Hematopoietic multipotent progenitor cell treated with erythropoietin and hydrocortisone succinate and interleukin-3 and kit ligand, for 6 days (in vitro differentiated cells): ENCODE results near the gene HAGHL.
A peak's percentile ranks its signal among the peaks of the same experiment; 100 is the strongest.
"Not testable (repeated sequence)": the region's sequence is repeated elsewhere in the genome, so short reads cannot be mapped to it uniquely, and the experiment has no call there.

Source experiments
- DNase-seq: peaks from one replicate; pipeline ENCODE4 v3.0.0-alpha.2; 2015

Gene HAGHL

DNA sequence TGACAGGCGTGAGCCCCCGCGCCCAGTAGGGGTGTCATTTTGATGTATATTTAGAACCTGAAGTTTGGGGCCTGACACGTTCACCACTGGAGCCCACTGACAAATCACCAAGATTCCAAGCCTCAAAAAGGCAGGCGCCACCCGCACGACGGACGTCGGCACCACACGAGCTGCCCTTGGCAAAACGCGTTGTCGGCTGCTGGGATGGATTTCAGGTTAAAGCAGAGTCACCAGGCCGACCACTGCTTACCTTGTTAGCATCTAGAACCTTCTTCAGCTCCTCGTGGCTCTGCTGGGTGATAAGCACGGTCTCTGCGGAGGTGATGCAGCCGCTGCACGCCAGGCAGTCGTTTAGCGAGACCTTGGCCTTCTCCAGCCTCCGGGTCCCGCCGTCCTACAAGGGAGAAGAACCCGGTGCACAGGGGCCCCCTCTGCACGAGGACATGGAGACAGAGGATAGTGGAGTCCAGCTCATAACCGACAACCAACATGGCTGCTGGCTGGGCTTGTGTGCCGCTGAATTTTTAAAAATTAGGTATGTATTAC, 10.1 kb downstream of the HAGHL start:
- no peak for DNase-seq

DNA sequence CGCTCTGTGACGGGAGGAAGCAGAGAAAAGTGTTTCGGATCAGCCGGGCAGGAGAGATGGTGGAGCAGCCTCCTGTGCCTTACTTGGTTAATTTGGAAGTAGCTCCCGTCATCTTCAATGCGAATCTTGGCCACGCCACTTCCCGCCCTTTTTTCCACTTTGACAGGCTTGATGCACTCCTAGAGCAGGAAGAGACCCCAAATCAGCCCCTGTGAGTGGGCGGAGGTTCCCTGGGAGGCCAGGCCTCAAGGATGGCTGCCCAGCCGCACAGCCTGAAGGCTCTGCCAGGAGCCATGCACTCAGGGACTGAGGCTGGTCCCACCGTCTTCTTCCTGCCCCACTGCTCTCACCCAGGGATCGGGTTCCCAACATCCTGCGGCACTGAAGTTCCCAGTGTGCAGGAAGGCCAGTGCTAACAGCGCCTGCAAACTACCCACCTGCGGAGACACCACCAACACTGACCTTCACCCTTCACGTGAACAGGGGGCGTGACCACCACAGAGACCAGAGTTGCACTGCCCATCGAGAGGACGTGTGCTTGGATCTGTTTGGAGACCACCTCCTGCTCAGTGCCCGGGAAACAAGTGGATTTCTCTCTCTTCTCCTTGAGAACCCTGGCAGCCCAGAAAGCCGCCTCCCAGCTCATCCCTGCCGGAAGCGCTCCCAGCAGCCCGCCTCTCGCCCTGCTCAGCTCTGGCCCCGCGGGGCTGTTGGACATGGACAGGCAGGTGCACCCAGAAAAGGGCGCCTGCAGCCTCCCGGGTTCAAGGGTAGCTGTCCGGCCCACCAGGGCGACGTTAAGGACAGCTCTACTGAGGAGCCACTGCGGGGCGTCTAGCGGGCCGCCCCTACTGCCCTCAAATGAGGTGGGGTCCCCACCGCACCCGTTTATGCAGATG, 12.9 kb downstream of the HAGHL start:
- no peak for DNase-seq

DNA sequence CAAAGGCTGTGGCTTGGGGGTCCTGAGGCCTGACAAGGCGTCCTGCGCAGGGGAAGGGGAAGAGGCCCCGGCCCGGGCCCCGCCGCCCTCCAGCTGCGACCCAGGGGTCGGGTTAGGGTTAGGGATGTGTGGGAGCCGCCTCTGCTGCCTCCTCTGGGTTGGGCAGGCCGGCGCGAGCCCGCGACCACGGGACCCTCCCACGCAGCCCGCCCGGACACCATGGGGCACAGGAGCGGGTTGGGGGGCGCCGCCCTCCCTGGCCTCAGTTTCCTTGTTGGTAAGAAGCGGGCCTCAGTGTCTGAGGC, 13.5 kb downstream of the HAGHL start:
- no peak for DNase-seq

GRCh38 chr16:740764-741505, 14.0 kb downstream of the HAGHL start, which contains the start of gene CIAO3:
Gene CIAO3 (minus strand): TSS chr16:740997. CDS start chr16:740985, 12 bp downstream.
- DNase-seq: peak; percentile 92

DNA sequence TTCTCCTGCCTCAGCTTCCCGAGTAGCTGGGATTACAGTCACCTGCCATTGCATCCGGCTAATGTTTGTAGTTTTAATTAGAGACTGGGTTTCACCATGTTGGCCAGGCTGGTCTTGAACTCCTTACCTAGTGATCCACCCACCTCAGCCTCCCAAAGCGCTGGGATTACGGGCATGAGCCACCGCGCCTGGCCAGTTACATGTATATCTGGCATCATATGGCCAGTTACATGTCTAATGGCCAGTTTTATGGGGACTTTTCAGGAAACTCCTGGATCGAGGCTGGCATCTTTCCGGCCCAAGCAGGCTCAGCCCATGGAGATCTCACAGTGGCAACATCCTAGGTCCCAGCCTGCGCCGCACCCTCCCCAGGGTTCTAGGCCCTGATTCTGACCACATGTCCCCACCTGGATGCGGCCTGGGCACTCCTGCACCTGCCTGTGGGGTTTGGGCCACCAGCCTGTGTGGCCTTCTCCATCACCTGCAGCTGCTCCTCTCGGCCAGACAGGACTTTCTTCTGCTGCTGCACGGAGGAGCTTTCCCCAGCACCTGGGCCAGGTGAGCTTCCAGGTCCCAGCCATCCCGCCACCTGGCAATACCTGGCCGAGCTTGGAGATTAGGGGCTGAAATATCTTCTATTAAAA, 15.2 kb downstream of the HAGHL start:
- DNase-seq: no peak

- peak; percentile 50 for DNase-seq
Observed at GRCh38 chr16:742894-743293, 16.0 kb downstream of the HAGHL start.

GRCh38 chr16:743794-744500, 17.0 kb downstream of the HAGHL start:
- DNase-seq: no peak

DNA sequence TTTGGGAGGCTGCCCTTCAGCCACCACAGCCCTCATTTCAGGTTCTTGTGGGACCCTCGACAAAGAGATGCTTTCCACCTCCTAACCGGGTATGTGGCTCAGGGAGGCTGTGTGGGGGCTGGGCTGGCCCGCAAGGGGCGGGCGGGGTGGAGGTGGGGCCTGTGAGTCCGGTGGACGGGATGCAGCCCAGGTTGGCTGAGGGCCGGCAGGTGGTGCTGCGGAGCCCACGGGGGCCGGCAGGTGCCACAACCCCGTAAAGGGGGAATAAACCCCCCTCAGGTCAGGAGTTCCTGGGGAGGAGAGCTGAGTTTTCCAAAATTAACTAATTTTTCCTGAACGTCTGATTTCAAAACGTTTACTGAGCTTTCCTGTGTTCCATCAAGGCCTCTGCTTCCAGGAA, 18.8 kb downstream of the HAGHL start:
- peak; percentile 37 for DNase-seq

GRCh38 chr16:746637-747036, 19.7 kb downstream of the HAGHL start:
- no peak for DNase-seq

GRCh38 chr16:747978-748746, 21.3 kb downstream of the HAGHL start:
- DNase-seq: no peak

DNA sequence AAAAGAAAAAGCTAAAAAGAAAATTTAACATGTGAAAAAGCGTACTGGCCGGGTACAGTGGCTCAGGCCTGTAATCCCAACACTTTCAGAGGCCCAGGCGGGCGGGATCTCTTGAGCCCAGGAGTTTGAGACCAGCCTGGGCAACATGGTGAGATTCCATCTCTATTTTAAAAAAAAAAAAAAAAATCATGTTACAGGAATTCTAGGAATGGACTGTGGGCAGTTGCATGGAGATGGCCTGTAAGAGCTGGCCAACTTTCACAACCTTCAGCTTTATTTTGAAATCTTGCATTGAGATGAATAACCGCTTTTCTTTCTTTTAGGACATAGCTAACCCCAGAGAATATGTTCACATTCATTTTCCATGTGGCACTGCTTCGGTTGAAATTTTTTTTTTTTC, 22.1 kb downstream of the HAGHL start:
- no peak for DNase-seq

- no peak for DNase-seq
Observed at GRCh38 chr16:750485-750884, 23.6 kb downstream of the HAGHL start.

GRCh38 chr16:751152-752006, 24.5 kb downstream of the HAGHL start:
- no peak for DNase-seq

DNA sequence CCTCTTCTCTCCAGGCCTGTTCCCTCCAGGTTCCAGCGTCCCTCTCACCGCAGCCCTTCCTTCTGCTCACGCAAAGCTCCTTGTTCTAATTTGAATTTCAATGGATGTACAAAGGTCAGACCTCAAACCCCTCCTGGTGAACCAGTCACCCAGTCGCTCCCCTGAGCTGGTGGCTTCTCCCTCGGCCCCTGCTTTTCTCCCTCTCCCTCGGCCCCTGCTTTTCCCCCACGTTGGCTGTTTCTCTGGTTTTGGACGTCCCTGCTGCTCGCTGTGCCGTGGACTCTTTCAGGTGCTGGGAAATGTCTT, 25.1 kb downstream of the HAGHL start:
- no peak for DNase-seq

- not testable (repeated sequence) for DNase-seq
Observed at GRCh38 chr16:754121-754607, 27.3 kb downstream of the HAGHL start.

GRCh38 chr16:754656-755055, 27.8 kb downstream of the HAGHL start:
- no peak for DNase-seq

- DNase-seq: no peak
Observed at GRCh38 chr16:756428-756827, 29.5 kb downstream of the HAGHL start.

- no peak for DNase-seq
Observed at GRCh38 chr16:759110-759910, 32.4 kb downstream of the HAGHL start.

DNA sequence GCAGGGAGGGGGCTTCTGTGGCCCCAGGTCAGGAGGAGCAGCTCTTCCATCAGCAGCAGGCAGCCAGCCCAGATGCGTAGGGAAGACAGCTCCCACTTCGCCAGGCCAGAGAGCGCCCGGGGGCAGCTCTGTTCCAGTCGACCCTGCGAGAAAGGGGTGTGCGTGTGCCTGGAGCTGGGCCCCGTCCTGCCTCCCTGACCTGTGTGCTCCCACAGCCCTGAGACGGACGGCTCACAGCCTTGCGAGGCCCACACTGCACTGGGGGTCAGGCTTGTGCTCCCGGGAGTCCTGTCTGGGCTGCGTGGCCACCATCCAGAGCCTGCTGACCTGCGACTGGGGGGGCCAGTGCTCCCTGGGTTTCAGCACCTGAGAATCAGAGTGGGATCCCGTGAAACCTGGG, 33.2 kb downstream of the HAGHL start:
- DNase-seq: no peak
